A549 (cell line): ENCODE measurements around the gene TSHZ2. TPM values are rescaled to one million over a fixed set of nuclear protein-coding genes. Genes with fewer than 3 reads are reported as not detected.

Experiments used
- ATAC-seq, 2 experiments: fragments of 200-7000 bp in 1 of 2; fragments of >200 bp in 1 of 2; cut with Nextera tagmentation in 1 of 2; cut with Tn5 transposase in 1 of 2; 3 replicates each; pipeline versions ENCODE4 v1.8.0 to v1.9.1; 2018 to 2020; ENCODE audit warnings: mild to moderate bottlenecking in 1 of 2, moderate library complexity in 1 of 2
- CTCF ChIA-PET: fragments of 300-600 bp; sonication (Branson Sonifier 250); formaldehyde crosslinking; extraction: SDS; loops from one replicate; lab custom pipeline; 2021; ENCODE audit warnings: antibody characterized with exemption, inconsistent platforms; lab: Yijun Ruan, JAX
- POLR2A ChIA-PET: fragments of 350-600 bp; formaldehyde crosslinking; extraction: SDS; loops from one replicate; lab custom pipeline; 2021; ENCODE audit warnings: antibody characterized with exemption, inconsistent platforms; lab: Yijun Ruan, JAX
- DNase-seq, 2 experiments: peaks; one replicate each; pipeline versions ENCODE4 v3.0.0 to v3.0.0-alpha.2; 2011 to 2016; ENCODE audit warnings: low read depth in 1 of 2, low spot score in 1 of 2
- FAIRE-seq: peaks from 2 replicates; lab custom pipeline; 2011; peaks lifted over from hg19 to GRCh38; lab: Jason Lieb, UNC
- H3K27ac ChIP-seq, 2 experiments: fragments of >200 bp; sonication (Bioruptor Twin); formaldehyde crosslinking; 3 replicates each; pipeline ENCODE4 v1.5.1; 2016 to 2017
- H3K4me1 ChIP-seq: fragments of >200 bp; sonication (Bioruptor Twin); formaldehyde crosslinking; 3 replicates; pipeline ENCODE4 v1.6.1; 2016
- H3K4me2 ChIP-seq: fragments of >200 bp; sonication (Bioruptor Twin); formaldehyde crosslinking; 3 replicates; pipeline ENCODE4 v1.6.1; 2016
- H3K4me3 ChIP-seq: fragments of >200 bp; sonication (Bioruptor Twin); formaldehyde crosslinking; 3 replicates; pipeline ENCODE4 v1.5.1; 2016
- H3K9me3 ChIP-seq: fragments of >200 bp; sonication (Bioruptor Twin); formaldehyde crosslinking; 3 replicates; pipeline ENCODE4 v1.6.1; 2016
- CHD4 ChIP-seq: fragments of 200-600 bp; sonication (generic); IDR thresholded peaks from 2 replicates; pipeline ENCODE4 v1.6.1; 2016; ENCODE audit warnings: antibody characterized with exemption, mild to moderate bottlenecking, borderline replicate concordance
- E2F6 ChIP-seq: IDR thresholded peaks from 2 replicates; pipeline ENCODE4 v1.6.1; 2012; ENCODE audit warnings: low read depth, borderline replicate concordance
- EHF ChIP-seq: fragments of 250-450 bp; sonication (Bioruptor Pico); IDR thresholded peaks from 2 replicates; pipeline ENCODE4 v1.5.0; 2020; ENCODE audit warnings: mild to moderate bottlenecking
- EHMT2 ChIP-seq: fragments of 200-600 bp; sonication (generic); IDR thresholded peaks from 2 replicates; pipeline ENCODE4 v1.6.1; 2016; ENCODE audit warnings: antibody characterized with exemption, low read depth, mild to moderate bottlenecking, moderate library complexity
- ELK1 ChIP-seq: fragments of 150-350 bp; IDR thresholded peaks from 2 replicates; pipeline ENCODE4 v1.6.1; 2014; ENCODE audit warnings: low read depth, mild to moderate bottlenecking, low read length
- ESRRA ChIP-seq: fragments of 150-350 bp; IDR thresholded peaks from 2 replicates; pipeline ENCODE4 v1.6.1; 2014; ENCODE audit warnings: mild to moderate bottlenecking, low read length, borderline replicate concordance
- FOSB ChIP-seq: fragments of 250-450 bp; sonication (Bioruptor Pico); IDR thresholded peaks from 2 replicates; pipeline ENCODE4 v1.5.0; 2020; ENCODE audit warnings: mild to moderate bottlenecking, moderate library complexity
- FOXS1 ChIP-seq: fragments of 250-450 bp; sonication (Bioruptor Pico); IDR thresholded peaks from 2 replicates; pipeline ENCODE4 v1.5.0; 2020; ENCODE audit warnings: mild to moderate bottlenecking, moderate library complexity
- GATA3 ChIP-seq: IDR thresholded peaks from 2 replicates; pipeline ENCODE4 v1.6.1; 2012; ENCODE audit warnings: borderline replicate concordance
- JUNB ChIP-seq: fragments of >200 bp; sonication (Bioruptor Twin); formaldehyde crosslinking; IDR thresholded peaks from 2 replicates; pipeline ENCODE4 v1.6.1; 2016
- MAFK ChIP-seq: fragments of 450-650 bp; IDR thresholded peaks from 2 replicates; pipeline ENCODE4 v1.6.1; 2014; ENCODE audit not compliant: partially characterized antibody
- NPAS2 ChIP-seq: fragments of 250-450 bp; sonication (Bioruptor Pico); IDR thresholded peaks from 2 replicates; pipeline ENCODE4 v1.8.0; 2022; ENCODE audit warnings: mild to moderate bottlenecking, moderate library complexity, borderline replicate concordance
- NR3C1 ChIP-seq: fragments of >200 bp; sonication (Bioruptor Twin); formaldehyde crosslinking; IDR thresholded peaks from 3 replicates; pipeline ENCODE4 v1.6.1; 2017
- PHF8 ChIP-seq: fragments of 200-600 bp; sonication (generic); IDR thresholded peaks from 2 replicates; pipeline ENCODE4 v1.6.1; 2016; ENCODE audit warnings: low read depth, mild to moderate bottlenecking, antibody characterized with exemption, moderate library complexity, borderline replicate concordance
- POLR2A ChIP-seq: IDR thresholded peaks from 2 replicates; pipeline ENCODE4 v1.6.1; 2012; ENCODE audit warnings: mild to moderate bottlenecking, low read length
- POLR2AphosphoS2 ChIP-seq: conservative IDR thresholded peaks from 2 replicates; pipeline ENCODE4 v1.6.1; 2012; ENCODE audit warnings: low read length, improper control_type of control experiment, inconsistent platforms
- RARB ChIP-seq: fragments of 250-450 bp; sonication (Bioruptor Pico); IDR thresholded peaks from 2 replicates; pipeline ENCODE4 v1.8.0; 2021; ENCODE audit warnings: mild to moderate bottlenecking, moderate library complexity
- WGBS: methylation state at CpG from one replicate; pipeline ENCODE4 v1.1.6; 2017; ENCODE audit errors: missing lambda C conversion rate; 5-methylcytosine and 5-hydroxymethylcytosine counted together
- polyA plus RNA-seq, 4 experiments: library from polyadenylated mRNA; depleted of rRNA in 3 of 4; stranded (reverse); fragments of >200 nt; fragmentation: RNase III in 1 of 4; extraction: RNeasy Plus Mini Kit Qiagen cat#74134 plus additional on column Dnase treatment in 1 of 4; gene quantifications; 2 replicates in 3 of 4; 3 replicates in 1 of 4; pipeline ENCODE4 v1.2.3, GENCODE V29; 2011 to 2017
- TF ChIP-seq, protein P1 (sequence below): fragments of 200-600 bp; sonication (generic); IDR thresholded peaks from 2 replicates; pipeline ENCODE4 v1.6.1; 2016; ENCODE audit warnings: antibody characterized with exemption, mild to moderate bottlenecking, moderate library complexity
- TF ChIP-seq, protein P2 (sequence below): IDR thresholded peaks from 2 replicates; pipeline ENCODE4 v1.6.1; 2012
- TF ChIP-seq, protein P3 (sequence below): fragments of >200 bp; sonication (Bioruptor Twin); formaldehyde crosslinking; IDR thresholded peaks from 2 replicates; pipeline ENCODE4 v1.6.1; 2016

The TSHZ2 gene
- polyA plus RNA-seq, 2 of the 4 experiments (the other 2 are of a cell fraction) = not detected

DNA sequence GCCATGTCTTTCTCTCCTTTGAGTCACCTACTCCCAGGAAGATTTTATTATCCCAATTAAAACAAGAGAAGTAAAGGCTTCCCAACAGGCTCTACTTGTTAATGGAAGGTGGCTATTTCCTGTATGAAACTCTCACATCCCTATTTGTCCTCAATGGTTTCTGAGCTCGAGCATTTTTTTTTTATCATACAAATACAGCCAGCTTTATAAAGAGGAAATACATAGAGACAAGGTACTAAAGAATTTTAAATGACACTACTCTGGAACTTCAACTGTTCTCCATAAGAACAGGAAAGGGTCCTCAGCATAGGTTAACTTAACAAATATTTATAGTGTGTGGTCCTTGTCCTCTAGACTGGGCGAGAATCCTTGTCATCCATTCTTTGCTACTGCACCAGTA, 41.0 kb downstream of the TSHZ2 start:
- TF ChIP-seq RARB (CRISPR knock-in tag) = no peak
- TF ChIP-seq, protein P1, sequence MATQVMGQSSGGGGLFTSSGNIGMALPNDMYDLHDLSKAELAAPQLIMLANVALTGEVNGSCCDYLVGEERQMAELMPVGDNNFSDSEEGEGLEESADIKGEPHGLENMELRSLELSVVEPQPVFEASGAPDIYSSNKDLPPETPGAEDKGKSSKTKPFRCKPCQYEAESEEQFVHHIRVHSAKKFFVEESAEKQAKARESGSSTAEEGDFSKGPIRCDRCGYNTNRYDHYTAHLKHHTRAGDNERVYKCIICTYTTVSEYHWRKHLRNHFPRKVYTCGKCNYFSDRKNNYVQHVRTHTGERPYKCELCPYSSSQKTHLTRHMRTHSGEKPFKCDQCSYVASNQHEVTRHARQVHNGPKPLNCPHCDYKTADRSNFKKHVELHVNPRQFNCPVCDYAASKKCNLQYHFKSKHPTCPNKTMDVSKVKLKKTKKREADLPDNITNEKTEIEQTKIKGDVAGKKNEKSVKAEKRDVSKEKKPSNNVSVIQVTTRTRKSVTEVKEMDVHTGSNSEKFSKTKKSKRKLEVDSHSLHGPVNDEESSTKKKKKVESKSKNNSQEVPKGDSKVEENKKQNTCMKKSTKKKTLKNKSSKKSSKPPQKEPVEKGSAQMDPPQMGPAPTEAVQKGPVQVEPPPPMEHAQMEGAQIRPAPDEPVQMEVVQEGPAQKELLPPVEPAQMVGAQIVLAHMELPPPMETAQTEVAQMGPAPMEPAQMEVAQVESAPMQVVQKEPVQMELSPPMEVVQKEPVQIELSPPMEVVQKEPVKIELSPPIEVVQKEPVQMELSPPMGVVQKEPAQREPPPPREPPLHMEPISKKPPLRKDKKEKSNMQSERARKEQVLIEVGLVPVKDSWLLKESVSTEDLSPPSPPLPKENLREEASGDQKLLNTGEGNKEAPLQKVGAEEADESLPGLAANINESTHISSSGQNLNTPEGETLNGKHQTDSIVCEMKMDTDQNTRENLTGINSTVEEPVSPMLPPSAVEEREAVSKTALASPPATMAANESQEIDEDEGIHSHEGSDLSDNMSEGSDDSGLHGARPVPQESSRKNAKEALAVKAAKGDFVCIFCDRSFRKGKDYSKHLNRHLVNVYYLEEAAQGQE = no peak
- no peak for TF ChIP-seq JUNB
- TF ChIP-seq FOXS1 (CRISPR knock-in tag) = no peak
- TF ChIP-seq, protein P2, sequence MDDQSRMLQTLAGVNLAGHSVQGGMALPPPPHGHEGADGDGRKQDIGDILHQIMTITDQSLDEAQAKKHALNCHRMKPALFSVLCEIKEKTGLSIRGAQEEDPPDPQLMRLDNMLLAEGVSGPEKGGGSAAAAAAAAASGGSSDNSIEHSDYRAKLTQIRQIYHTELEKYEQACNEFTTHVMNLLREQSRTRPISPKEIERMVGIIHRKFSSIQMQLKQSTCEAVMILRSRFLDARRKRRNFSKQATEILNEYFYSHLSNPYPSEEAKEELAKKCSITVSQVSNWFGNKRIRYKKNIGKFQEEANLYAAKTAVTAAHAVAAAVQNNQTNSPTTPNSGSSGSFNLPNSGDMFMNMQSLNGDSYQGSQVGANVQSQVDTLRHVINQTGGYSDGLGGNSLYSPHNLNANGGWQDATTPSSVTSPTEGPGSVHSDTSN = no peak
- TF ChIP-seq CHD4 = no peak
- TF ChIP-seq ESRRA = no peak
- TF ChIP-seq, protein P3, sequence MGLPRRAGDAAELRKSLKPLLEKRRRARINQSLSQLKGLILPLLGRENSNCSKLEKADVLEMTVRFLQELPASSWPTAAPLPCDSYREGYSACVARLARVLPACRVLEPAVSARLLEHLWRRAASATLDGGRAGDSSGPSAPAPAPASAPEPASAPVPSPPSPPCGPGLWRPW = no peak
- no peak for TF ChIP-seq POLR2AphosphoS2
- no peak for TF ChIP-seq NR3C1
- TF ChIP-seq PHF8 = no peak
- no peak for TF ChIP-seq GATA3
- TF ChIP-seq POLR2A = no peak
- no peak for TF ChIP-seq EHMT2
- TF ChIP-seq NPAS2 (CRISPR knock-in tag) = no peak
- TF ChIP-seq ELK1 = no peak
- TF ChIP-seq MAFK = no peak
- no peak for TF ChIP-seq FOSB (CRISPR knock-in tag)
- no peak for TF ChIP-seq E2F6
- no peak for TF ChIP-seq EHF (CRISPR knock-in tag)
- POLR2A ChIA-PET = no interaction called here

GRCh38 chr20:53013847-53014246, 41.7 kb downstream of the TSHZ2 start:
- no peak for TF ChIP-seq FOXS1 (CRISPR knock-in tag)
- FAIRE-seq = no peak
- no peak for ATAC-seq
- H3K4me2 ChIP-seq = no peak overlapping the region
- H3K27ac ChIP-seq = no peak overlapping the region
- ChIA-PET CTCF (no interaction called here), POLR2A (no interaction called here)
- H3K4me3 ChIP-seq = no peak overlapping the region
- DNase-seq = no peak
- no peaks in the 10 kb centered on the region; the same call in 2 of the 3 replicates for H3K9me3 ChIP-seq
- no peaks in the 10 kb centered on the region for H3K4me1 ChIP-seq
- 7% methylated on average over 4 of the region's 4 CpGs for WGBS

More for the DNA sequence above, 41.0 kb downstream of the TSHZ2 start:
- ATAC-seq = no peak
- H3K4me2 ChIP-seq = no peak overlapping the region
- no peak overlapping the region for H3K27ac ChIP-seq
- 2% methylated on average over 2 of the region's 2 CpGs for WGBS
- CTCF ChIA-PET = no interaction called here
- H3K9me3 ChIP-seq = no peaks in the 10 kb centered on the region; the same call in 2 of the 3 replicates
- no peak for DNase-seq
- H3K4me3 ChIP-seq = no peak overlapping the region
- no peaks in the 10 kb centered on the region for H3K4me1 ChIP-seq
- no peak for FAIRE-seq
